ENCODE data around the gene OLFM2.

GRCh38 chr19:9910625-9911024, 25.7 kb downstream of the OLFM2 start:
- TF ChIP-seq CTCF (IDR thresholded peaks at IDR 0.05; ENCODE audit: borderline replicate concordance, extremely low read depth, low read length, poor library complexity, severe bottlenecking) (no peak), EZH2 (IDR thresholded peaks at IDR 0.05; ENCODE audit: borderline replicate concordance, low read depth, low read length, severe bottlenecking) (no peak)

All from DND-41 (cell line).